ENCODE measurements around the gene C9orf153.

C9orf153 gene

GRCh38 chr9:86286278-86286677 is 26.8 kb upstream of the C9orf153 start:
- H4K20me1 ChIP-seq (ENCODE audit: insufficient read depth, low read length), result no peaks in the 10 kb centered on the region
- peaks cover 4% of the 10 kb centered on the region for H3K79me2 ChIP-seq (ENCODE audit: insufficient read depth, low read length)
- H3K27me3 ChIP-seq (ENCODE audit: insufficient read depth, low read length), result no peaks in the 10 kb centered on the region
- H3K9me2 ChIP-seq (ENCODE audit: low read depth, low read length), result no peaks in the 10 kb centered on the region
- no peak overlapping the region for H3K4me2 ChIP-seq (ENCODE audit: low read length)
- H3K4me1 ChIP-seq (ENCODE audit: insufficient read depth, low read length, severe bottlenecking), result peaks cover 44% of the 10 kb centered on the region
- H2AFZ ChIP-seq (ENCODE audit: low read length), result no peak overlapping the region
- H3F3A ChIP-seq (ENCODE audit: insufficient read depth, low read length), result no peaks in the 10 kb centered on the region
- H3K9ac ChIP-seq (ENCODE audit: low read length), result no peak overlapping the region; the same call in 1 of the 2 replicates
- no peak overlapping the region for H3K4me3 ChIP-seq (ENCODE audit: low read depth, low read length, poor library complexity, severe bottlenecking)
- TF ChIP-seq CTCF (IDR thresholded peaks at IDR 0.05; ENCODE audit: low read length) (no peak), EZH2 (IDR thresholded peaks at IDR 0.05; ENCODE audit: borderline replicate concordance, low read length) (no peak)
- H3K27ac ChIP-seq (ENCODE audit: low read depth, low read length, poor library complexity, severe bottlenecking), result peak overlapping the region; percentile 58
- no peaks in the 10 kb centered on the region for H3K9me3 ChIP-seq (ENCODE audit: low read length)
- peaks cover 15% of the 10 kb centered on the region; the same call in 1 of the 2 replicates for H3K36me3 ChIP-seq (ENCODE audit: insufficient read depth, low read length)

GRCh38 chr9:86285261-86285660 is 25.8 kb upstream of the C9orf153 start:
- no peak overlapping the region for H3K4me3 ChIP-seq (ENCODE audit: low read depth, low read length, poor library complexity, severe bottlenecking)
- TF ChIP-seq CTCF (IDR thresholded peaks at IDR 0.05; ENCODE audit: low read length), result no peak
- TF ChIP-seq EZH2 (IDR thresholded peaks at IDR 0.05; ENCODE audit: borderline replicate concordance, low read length), result no peak
- no peaks in the 10 kb centered on the region for H4K20me1 ChIP-seq (ENCODE audit: insufficient read depth, low read length)
- peaks cover 14% of the 10 kb centered on the region for H3K79me2 ChIP-seq (ENCODE audit: insufficient read depth, low read length)
- H3K9me3 ChIP-seq (ENCODE audit: low read length), result no peaks in the 10 kb centered on the region
- H3K36me3 ChIP-seq (ENCODE audit: insufficient read depth, low read length), result peaks cover 15% of the 10 kb centered on the region; the same call in 1 of the 2 replicates
- no peaks in the 10 kb centered on the region for H3K9me2 ChIP-seq (ENCODE audit: low read depth, low read length)
- peaks cover 54% of the 10 kb centered on the region for H3K4me1 ChIP-seq (ENCODE audit: insufficient read depth, low read length, severe bottlenecking)
- no peak overlapping the region for H3K9ac ChIP-seq (ENCODE audit: low read length)
- H3F3A ChIP-seq (ENCODE audit: insufficient read depth, low read length), result no peaks in the 10 kb centered on the region
- H3K27ac ChIP-seq (ENCODE audit: low read depth, low read length, poor library complexity, severe bottlenecking), result peak overlapping the region; percentile 48
- no peak overlapping the region for H2AFZ ChIP-seq (ENCODE audit: low read length)
- no peak overlapping the region for H3K4me2 ChIP-seq (ENCODE audit: low read length)
- no peaks in the 10 kb centered on the region for H3K27me3 ChIP-seq (ENCODE audit: insufficient read depth, low read length)

- H3K27me3 ChIP-seq (ENCODE audit: insufficient read depth, low read length), result no peaks in the 10 kb centered on the region
- H3K9me2 ChIP-seq (ENCODE audit: low read depth, low read length), result no peaks in the 10 kb centered on the region
- peak overlapping the region; percentile 76 for H3K9ac ChIP-seq (ENCODE audit: low read length)
- peak overlapping the region; percentile 79 for H3K4me3 ChIP-seq (ENCODE audit: low read depth, low read length, poor library complexity, severe bottlenecking)
- no peaks in the 10 kb centered on the region for H4K20me1 ChIP-seq (ENCODE audit: insufficient read depth, low read length)
- no peak for TF ChIP-seq EZH2 (IDR thresholded peaks at IDR 0.05; ENCODE audit: borderline replicate concordance, low read length)
- peaks cover 62% of the 10 kb centered on the region for H3K4me1 ChIP-seq (ENCODE audit: insufficient read depth, low read length, severe bottlenecking)
- H3K79me2 ChIP-seq (ENCODE audit: insufficient read depth, low read length), result peaks cover 35% of the 10 kb centered on the region
- peak overlapping the region; percentile 88 for H3K4me2 ChIP-seq (ENCODE audit: low read length)
- no peaks in the 10 kb centered on the region for H3K9me3 ChIP-seq (ENCODE audit: low read length)
- no peak overlapping the region for H2AFZ ChIP-seq (ENCODE audit: low read length)
- peak overlapping the region; percentile 67 for H3K27ac ChIP-seq (ENCODE audit: low read depth, low read length, poor library complexity, severe bottlenecking)
- no peaks in the 10 kb centered on the region for H3F3A ChIP-seq (ENCODE audit: insufficient read depth, low read length)
- H3K36me3 ChIP-seq (ENCODE audit: insufficient read depth, low read length), result peaks cover 17% of the 10 kb centered on the region; the same call in 1 of the 2 replicates
Observed at GRCh38 chr9:86282979-86283535, 23.6 kb upstream of the C9orf153 start.
